Stimulated activated CD8-positive, alpha-beta memory T cell treated with anti-CD3 and anti-CD28 coated beads, Interleukin-4, amount 100 ng/mL, for 1 hour (primary cell): ENCODE data around the gene METTL25B.

ENCODE experiments used
- DNase-seq, 2 donors: peaks; one replicate each; pipeline ENCODE4 v3.0.0-alpha.2; 2020; ENCODE audit warnings: low read depth in 2 of 2, low spot score in 1 of 2

METTL25B gene

GRCh38 chr1:156725683-156726280, 2.5 kb upstream of the METTL25B start:
- peak; percentile 58 to 63 for DNase-seq

DNA sequence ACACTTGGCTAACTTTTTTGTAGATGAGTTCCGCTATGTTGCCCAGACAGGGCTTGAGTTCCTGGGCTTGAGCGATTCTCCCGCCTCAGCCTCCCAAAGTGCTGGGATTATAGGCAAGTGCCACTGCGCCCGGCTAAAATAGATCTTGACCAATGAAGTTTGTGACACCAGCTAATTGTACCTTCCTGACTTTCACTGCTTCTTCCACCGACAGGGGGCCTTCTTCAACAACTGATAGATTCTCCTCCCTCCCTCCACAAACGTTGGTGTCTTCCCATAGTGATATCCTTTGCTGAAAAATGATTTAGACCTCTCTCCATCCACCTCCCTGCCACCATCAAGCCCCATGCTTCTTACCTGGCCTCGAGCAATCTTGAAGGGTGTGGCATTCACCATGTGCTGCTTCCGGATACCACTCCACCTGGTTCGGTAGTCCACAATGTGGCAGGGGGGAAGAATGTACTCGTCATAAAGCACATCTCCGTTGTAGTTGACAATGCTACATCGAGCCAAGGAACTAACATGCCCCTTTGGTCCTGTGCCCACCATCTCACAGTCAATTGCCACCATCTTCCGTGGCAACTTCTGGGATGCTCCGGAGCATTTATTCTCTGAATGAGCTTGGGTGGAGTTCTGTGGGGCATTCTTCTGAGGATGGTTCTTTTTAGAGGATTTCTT, 1.6 kb upstream of the METTL25B start:
- no peak for DNase-seq

- no peak for DNase-seq
Observed at GRCh38 chr1:156727492-156727891, 777 bp upstream of the METTL25B start.

GRCh38 chr1:156728599-156729462, 562 bp downstream of the METTL25B start, which contains the start of gene ISG20L2:
TSS of gene ISG20L2 (minus strand) at chr1:156728766. CDS start at chr1:156727652, 1,114 bp downstream.
- DNase-seq, result peak; percentile 81 to 88

DNA sequence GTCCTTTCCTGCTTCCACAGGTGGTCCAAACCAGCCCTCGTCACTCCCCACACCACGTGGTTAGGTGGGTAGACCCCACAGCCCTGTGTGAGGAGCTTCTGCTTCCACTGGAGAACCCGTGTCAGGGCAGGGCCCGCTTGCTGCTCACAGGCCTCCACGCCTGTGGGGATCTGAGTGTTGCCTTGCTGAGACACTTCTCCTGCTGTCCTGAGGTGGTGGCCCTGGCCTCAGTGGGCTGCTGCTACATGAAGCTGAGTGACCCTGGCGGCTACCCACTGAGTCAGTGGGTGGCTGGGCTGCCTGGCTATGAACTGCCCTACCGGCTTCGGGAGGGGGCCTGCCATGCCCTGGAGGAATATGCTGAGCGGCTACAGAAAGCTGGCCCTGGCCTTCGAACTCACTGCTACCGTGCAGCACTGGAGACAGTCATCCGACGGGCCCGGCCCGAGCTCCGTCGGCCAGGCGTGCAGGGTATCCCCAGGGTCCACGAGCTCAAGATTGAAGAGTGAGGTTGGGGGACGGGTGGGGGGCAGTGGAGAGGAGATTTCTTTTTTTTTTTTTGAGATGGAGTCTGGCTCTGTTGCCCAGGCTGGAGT, 5.8 kb downstream of the METTL25B start:
- no peak for DNase-seq

DNA sequence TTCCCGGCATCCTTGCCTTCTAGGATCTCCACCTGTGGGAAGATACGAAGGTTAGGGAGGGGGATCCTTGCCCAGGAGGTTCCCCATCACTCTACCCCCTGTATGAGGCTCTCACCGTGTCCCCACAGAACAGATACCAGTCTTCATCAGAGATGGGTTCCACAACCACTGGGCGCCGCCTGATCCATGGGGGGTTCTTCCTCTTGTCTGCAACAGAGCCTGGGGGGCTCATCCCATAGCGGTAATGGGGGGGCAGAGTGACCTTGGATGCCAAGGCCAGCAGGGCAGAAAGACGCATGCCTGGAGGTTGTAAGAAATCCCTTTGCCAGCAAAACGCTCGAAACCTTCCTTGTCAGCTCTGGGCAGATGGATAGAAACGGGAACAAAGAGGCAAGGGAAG, 10.1 kb downstream of the METTL25B start:
- DNase-seq, result no peak

- DNase-seq, result no peak
Observed at GRCh38 chr1:156738916-156739315, 10.6 kb downstream of the METTL25B start.

DNA sequence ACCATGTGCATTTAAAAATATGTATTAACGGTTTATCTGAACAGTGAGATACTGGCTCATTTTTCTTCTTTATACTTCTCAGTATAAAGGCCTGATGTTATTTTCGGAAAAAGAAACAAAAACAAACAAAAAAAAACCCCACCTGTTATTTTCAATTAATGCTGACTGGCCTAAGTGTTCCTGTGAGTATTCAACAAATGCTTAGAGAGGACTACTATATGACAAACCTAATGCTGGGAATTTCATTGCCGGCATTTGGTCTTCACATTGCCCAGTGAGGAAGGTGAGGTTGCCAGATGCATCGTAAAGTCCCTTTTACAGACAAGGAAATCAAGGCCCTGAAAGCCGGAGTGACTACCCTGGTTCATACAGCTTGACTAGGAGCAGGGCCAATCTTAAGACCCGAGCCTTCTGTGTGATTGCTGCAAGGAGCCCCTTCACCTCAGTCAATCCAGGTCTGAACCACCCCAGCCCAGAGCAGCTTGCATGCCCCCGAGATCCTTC, 12.0 kb downstream of the METTL25B start:
- DNase-seq, result no peak

DNA sequence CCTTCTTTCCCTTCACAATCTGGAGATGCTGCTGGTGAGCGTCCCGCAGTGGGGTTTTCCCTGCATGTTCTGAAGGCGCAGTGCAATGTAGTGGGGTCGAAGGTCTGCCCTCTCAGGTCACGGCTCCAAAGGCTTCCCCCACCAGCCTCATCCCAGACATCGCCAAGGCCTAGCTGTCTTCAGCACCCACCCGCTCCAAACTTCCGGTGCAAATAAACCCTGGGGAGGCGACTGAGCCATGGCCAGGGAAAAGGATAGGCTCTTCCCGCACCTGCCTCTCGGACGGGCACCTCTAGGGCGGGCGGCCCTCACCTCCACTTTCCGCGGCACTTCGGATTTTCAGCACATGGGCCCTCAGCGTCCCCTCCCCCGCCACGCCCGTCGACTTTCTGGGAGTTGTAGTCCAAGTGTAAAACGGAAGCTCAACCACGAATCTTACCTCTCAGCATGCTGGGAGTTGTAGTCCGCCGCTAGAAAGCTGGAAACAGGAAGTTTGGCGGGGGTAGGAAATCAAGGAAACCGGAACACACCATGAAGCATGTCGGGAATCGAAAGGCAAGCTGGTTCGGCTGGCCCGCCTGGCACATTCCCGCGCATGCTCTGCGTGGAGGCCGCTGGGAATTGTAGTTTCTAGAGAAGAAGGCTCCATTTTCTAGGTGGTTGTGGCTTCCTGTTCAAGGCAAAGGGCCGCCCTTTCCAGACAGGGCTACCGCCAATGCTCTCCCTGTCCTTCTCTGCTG, 12.6 kb downstream of the METTL25B start, which contains the start of gene MRPL24:
MRPL24 (minus strand) TSS at position 348 of the 740 bp plus-strand sequence. CDS start 2,384 bp downstream, outside the sequence.
- peak; percentile 87 to 90 for DNase-seq

DNA sequence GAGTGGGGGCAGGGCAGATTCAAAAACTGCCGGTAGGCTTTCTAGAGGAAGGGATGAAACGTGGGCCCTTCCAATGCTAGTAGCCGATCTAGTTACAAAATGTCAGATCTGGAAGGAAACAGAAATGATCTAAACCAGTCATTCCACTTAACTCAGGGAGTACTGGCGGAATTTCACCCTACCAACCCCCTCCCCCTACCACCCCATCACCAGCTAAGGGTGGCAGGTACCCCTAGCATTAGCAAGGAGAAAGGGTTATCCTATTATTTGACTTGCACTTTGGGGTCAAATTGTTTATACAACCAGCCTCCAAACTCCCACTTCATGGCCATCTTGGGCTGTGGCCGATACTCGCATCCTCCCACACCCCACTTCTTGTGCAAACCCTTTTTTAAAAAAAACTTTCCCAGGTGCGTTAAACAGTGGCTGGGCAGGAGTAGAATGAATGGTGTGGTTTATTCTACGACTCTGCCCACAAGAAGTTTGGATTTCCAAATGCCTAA, 13.3 kb downstream of the METTL25B start:
- no peak for DNase-seq

DNA sequence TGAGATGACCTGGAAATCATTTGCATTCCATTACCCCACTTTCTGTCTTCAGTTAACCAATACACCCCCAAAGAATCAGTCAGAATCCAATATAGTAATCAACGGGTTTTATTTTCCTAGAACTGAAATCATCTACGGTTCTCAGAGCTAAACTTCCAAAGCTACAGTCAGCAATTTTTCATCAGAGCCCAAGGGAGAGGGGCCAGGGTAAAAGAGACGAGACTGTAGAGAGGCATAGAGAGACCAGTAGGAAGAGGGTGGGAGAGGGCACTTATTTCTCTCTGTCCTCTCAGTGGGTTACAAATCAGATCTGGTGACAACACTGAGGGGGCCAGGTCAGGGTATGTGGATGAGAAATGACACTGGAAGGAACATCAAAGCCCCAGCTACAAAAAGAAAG, 13.7 kb downstream of the METTL25B start:
- DNase-seq, result no peak

DNA sequence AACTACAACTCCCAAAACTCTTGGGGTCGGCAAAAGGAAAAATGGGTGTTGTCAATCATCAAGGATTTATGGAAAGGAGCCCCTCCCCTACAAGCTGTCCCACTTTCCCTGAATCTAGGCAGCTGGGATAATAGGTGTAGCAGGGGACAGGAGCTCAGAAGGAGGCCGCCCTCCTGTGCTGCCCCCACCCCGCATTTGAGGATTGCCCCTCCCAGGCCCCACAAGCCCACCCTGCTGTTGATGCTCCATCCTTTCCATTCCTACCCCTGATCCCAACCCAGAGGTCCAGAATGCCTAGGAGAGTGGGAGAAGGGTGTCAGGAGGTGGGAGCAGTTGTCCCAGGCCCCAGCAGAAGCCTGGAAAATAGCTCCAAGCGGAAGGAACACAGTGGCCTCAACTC, 14.5 kb downstream of the METTL25B start:
- no peak for DNase-seq

GRCh38 chr1:156743367-156744302, 15.4 kb downstream of the METTL25B start:
- DNase-seq, result no peak

DNA sequence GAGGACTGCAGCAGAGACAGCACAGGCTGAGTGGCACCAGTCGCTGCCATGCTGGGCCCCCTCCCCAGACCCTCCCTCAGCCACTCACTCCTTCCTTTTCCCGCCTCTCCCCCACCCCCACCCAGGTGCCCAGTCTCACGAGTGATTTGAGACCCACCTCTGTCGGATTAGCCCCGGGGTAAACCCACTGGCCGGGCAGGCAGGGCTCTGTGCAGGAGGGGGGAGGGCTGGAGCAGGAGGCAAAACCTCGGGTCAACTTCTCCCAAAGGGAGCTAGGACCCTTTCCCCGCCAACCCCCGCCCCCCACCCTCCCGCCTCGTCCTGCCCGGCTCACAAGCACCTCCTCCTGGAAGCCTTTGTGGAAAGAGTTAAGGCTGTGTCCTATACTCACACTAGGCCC, 16.1 kb downstream of the METTL25B start:
- no peak for DNase-seq

- no peak for DNase-seq
Observed at GRCh38 chr1:156744786-156745419, 16.6 kb downstream of the METTL25B start.

DNA sequence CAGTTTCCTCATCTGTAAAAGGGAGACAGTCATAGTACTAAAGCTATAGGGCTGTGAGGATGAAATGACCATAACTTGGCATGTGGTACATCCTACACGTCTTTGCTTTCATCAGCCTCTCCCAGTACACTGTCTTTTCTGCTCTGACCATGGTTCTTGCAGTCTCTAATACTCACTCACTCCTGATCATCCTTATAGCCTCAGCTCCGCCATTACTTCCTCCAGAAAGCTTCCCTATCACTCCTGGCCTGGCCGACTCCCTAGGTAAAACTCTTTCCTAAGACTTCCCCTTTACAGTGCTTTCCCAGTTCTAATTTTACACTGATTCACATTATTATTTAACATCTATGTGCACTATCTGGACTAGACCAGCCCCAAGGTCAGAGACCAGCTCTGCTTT, 17.6 kb downstream of the METTL25B start:
- no peak for DNase-seq

GRCh38 chr1:156746406-156746727, 18.1 kb downstream of the METTL25B start:
- no peak for DNase-seq

GRCh38 chr1:156746728-156747631, 18.7 kb downstream of the METTL25B start:
- DNase-seq, result no peak
